Ovary (tissue), 9 donors: ENCODE results near the gene SF3B3. TPM values are rescaled to one million over a fixed set of nuclear protein-coding genes. Genes with fewer than 3 reads are reported as not detected.

Experiments
- DNase-seq, 5 donors: peaks; one replicate each; pipeline ENCODE4 v3.0.0-alpha.2; 2019 to 2020
- H3K27ac ChIP-seq, 2 donors: fragments of 200-600 bp; one replicate each; pipeline versions ENCODE4 v1.5.1 to v1.8.0; 2019 to 2022
- H3K27me3 ChIP-seq: fragments of 200-600 bp; one replicate; pipeline ENCODE4 v1.8.0; 2022
- H3K36me3 ChIP-seq: fragments of 200-600 bp; sonication (generic); one replicate; pipeline ENCODE4 v1.5.1; 2019
- H3K4me1 ChIP-seq: one replicate; pipeline ENCODE4 v1.8.1; 2013; ENCODE audit warnings: mild to moderate bottlenecking, moderate library complexity; ENCODE audit not compliant: insufficient read depth
- H3K4me3 ChIP-seq: fragments of 200-600 bp; sonication (generic); one replicate; pipeline ENCODE4 v1.5.1; 2017
- H3K9me3 ChIP-seq, 2 donors: fragments of 200-600 bp in 1 of 2; sonication (generic) in 1 of 2; one replicate each; pipeline versions ENCODE4 v1.5.1 to v1.8.1; 2013 to 2019; ENCODE audit warnings: mild to moderate bottlenecking in 1 of 2, moderate library complexity in 1 of 2
- CTCF ChIP-seq, 3 donors: fragments of 450-650 bp in 2 of 3; fragments of 200-600 bp in 1 of 3; IDR thresholded peaks; one replicate each; pipeline versions ENCODE4 v1.5.1 to v1.8.0; 2016 to 2022; ENCODE audit warnings: antibody characterized with exemption in 3 of 3, mild to moderate bottlenecking in 1 of 3
- EP300 ChIP-seq: sonication (generic); formaldehyde crosslinking; IDR thresholded peaks from one replicate; pipeline ENCODE4 v1.6.1; 2017; ENCODE audit warnings: antibody characterized with exemption
- POLR2A ChIP-seq: fragments of 450-650 bp; IDR thresholded peaks from one replicate; pipeline ENCODE4 v1.6.1; 2017; ENCODE audit warnings: antibody characterized with exemption, mild to moderate bottlenecking, moderate library complexity
- WGBS, 3 donors: extraction: QIAGEN DNeasy Blood & Tissue Kit in 1 of 3; methylation state at CpG; one replicate each; pipeline versions ENCODE4 v1.1.5 to v1.1.7; 2013 to 2017; 5-methylcytosine and 5-hydroxymethylcytosine counted together
- intact Hi-C, 4 donors: fragments of 100-400 bp; cut with DNase I; formaldehyde crosslinking; loops; one replicate each; pipeline versions ENCODE4 v1.11.0 to v1.15.1; 2022 to 2023
- polyA plus RNA-seq, 2 donors: library from polyadenylated mRNA; stranded (reverse); fragments of 200-250 nt in 1 of 2; fragments of 350-450 nt in 1 of 2; fragmentation: Illumina TruSeq in 1 of 2; extraction: RNeasy Lipid Tissue Mini Kit (QIAGEN cat#74804) in 1 of 2; gene quantifications; one replicate each; pipeline ENCODE4 v1.2.3, GENCODE V29; 2013 to 2014
- total RNA-seq, 7 donors: library from RNA; depleted of rRNA in 2 of 7; stranded (reverse); fragments of >200 nt in 2 of 7; fragmentation: NEBNext Ultra II Directional in 3 of 7; extraction: Animal tissue kit (Norgen Biotek cat#: 25700) in 3 of 7; gene quantifications; one replicate each; pipeline versions ENCODE4 v1.1.0 to v1.2.4, GENCODE V29; 2016 to 2023
- donor health status: DM: no; HTN: no; CAD: no; lungs with moderate emphysema.
- donor health status: DM: no; HTN: no; CAD: no.
- donor health status: Bipolar disorder and iron deficiency.
- donor health status: DM: yes; HTN: yes; CAD: no.
- donor health status: DM: no; HTN: no; CAD: no.
- donor health status: DM: yes; HTN: yes; CAD: no.

The SF3B3 gene
- total and polyA plus RNA-seq, 9 donors = 76.1 to 326 (median 282) TPM

GRCh38 chr16:70511833-70512232 is 11.8 kb upstream of the SF3B3 start:
- no peaks in the 10 kb centered on the region for H3K27me3 ChIP-seq
- DNase-seq = no peak
- WGBS, 3 donors = 94 to 96% (median 96%) methylated on average over 1 of the region's 1 CpG
- intact Hi-C loops = no loop called here
- H3K4me3 ChIP-seq = no peak overlapping the region
- H3K4me1 ChIP-seq = no peaks in the 10 kb centered on the region
- no peak for TF ChIP-seq CTCF (IDR thresholded peaks at IDR 0.05)
- no peak for TF ChIP-seq POLR2A
- no peaks in the 10 kb centered on the region for H3K9me3 ChIP-seq
- no peaks in the 10 kb centered on the region for H3K36me3 ChIP-seq
- H3K27ac ChIP-seq = no peak overlapping the region

- no peak for DNase-seq
These were observed 11.2 kb upstream of the SF3B3 start for GRCh38 chr16:70512456-70512855.

GRCh38 chr16:70520612-70521297 is 2.9 kb upstream of the SF3B3 start:
- Histone ChIP-seq H3K9me3 (no peaks in the 10 kb centered on the region), H3K4me3 (no peak overlapping the region), H3K27ac (no peak overlapping the region), H3K4me1 (peaks cover 7% of the 10 kb centered on the region), H3K27me3 (no peaks in the 10 kb centered on the region), H3K36me3 (no peaks in the 10 kb centered on the region)
- intact Hi-C loops = no loop called here
- WGBS, 3 donors = 84 to 85% (median 85%) methylated on average over 8 of the region's 8 CpGs
- no peak for TF ChIP-seq POLR2A
- TF ChIP-seq CTCF (IDR thresholded peaks at IDR 0.05) = no peak
- TF ChIP-seq EP300 = no peak
- DNase-seq = no peak

More at GRCh38 chr16:70512456-70512855, 11.2 kb upstream of the SF3B3 start:
- TF ChIP-seq CTCF (IDR thresholded peaks at IDR 0.05) (no peak), EP300 (no peak), POLR2A (no peak)
- Histone ChIP-seq H3K9me3 (no peaks in the 10 kb centered on the region), H3K4me1 (no peaks in the 10 kb centered on the region), H3K27ac (no peak overlapping the region), H3K36me3 (no peaks in the 10 kb centered on the region), H3K27me3 (no peaks in the 10 kb centered on the region), H3K4me3 (no peak overlapping the region)
- intact Hi-C loops = no loop called here
- 91 to 92% (median 91%) methylated on average over 5 of the region's 5 CpGs for WGBS, 3 donors

GRCh38 chr16:70522216-70523075 is 1.2 kb upstream of the SF3B3 start:
- Histone ChIP-seq H3K4me1 (peaks cover 8% of the 10 kb centered on the region), H3K36me3 (no peaks in the 10 kb centered on the region), H3K27me3 (no peaks in the 10 kb centered on the region), H3K9me3 (no peaks in the 10 kb centered on the region), H3K4me3 (peak overlapping the region; percentile 90), H3K27ac (no peak overlapping the region)
- no peak for DNase-seq
- TF ChIP-seq CTCF (IDR thresholded peaks at IDR 0.05) (no peak), EP300 (no peak), POLR2A (no peak)
- 32 to 46% (median 34%) methylated on average over 18 of the region's 18 CpGs for WGBS, 3 donors
- intact Hi-C loops = no loop called here
